IMR-90 (cell line): Measurements from ENCODE around the gene ADRA2B. TPM values are rescaled to one million over a fixed set of nuclear protein-coding genes. Genes with fewer than 3 reads are reported as not detected.

ENCODE experiments used
- ATAC-seq: fragments of 200-7000 bp; cut with Tn5 transposase; 2 replicates; pipeline ENCODE4 v1.9.1; 2020; ENCODE audit warnings: low read depth, mild to moderate bottlenecking, moderate library complexity
- BruUV-seq: library from RNA; stranded (reverse); fragments of 400-500 nt; replicated peaks from 2 replicates; lab custom pipeline; 2021; lab: Mats Ljungman, UMichigan
- CTCF ChIA-PET: fragments of 300-600 bp; formaldehyde crosslinking; extraction: SDS; loops from one replicate; lab custom pipeline; 2021; ENCODE audit warnings: antibody characterized with exemption; lab: Yijun Ruan, JAX
- POLR2A ChIA-PET: fragments of 300-600 bp; sonication (Branson Sonifier 250); formaldehyde crosslinking; loops from one replicate; lab custom pipeline; 2022; ENCODE audit warnings: antibody characterized with exemption; ENCODE audit not compliant: unreplicated experiment; lab: Charles Lee
- DNase-seq: peaks from one replicate; pipeline ENCODE4 v3.0.0; 2013
- H2AFZ ChIP-seq: replicated peaks from 2 replicates; pipeline ENCODE3; 2013; ENCODE audit warnings: low read length, mild to moderate bottlenecking; ENCODE audit not compliant: poor library complexity
- H2AK5ac ChIP-seq: 2 replicates; pipeline ENCODE4 v1.6.1; 2013; ENCODE audit warnings: low read depth, low read length, inconsistent platforms
- H2AK9ac ChIP-seq: replicated peaks from 2 replicates; pipeline ENCODE3; 2013; ENCODE audit warnings: mild to moderate bottlenecking, low read depth, low read length, moderate library complexity; ENCODE audit not compliant: poor library complexity
- H2BK120ac ChIP-seq: 2 replicates; pipeline ENCODE4 v1.6.1; 2013; ENCODE audit warnings: low read depth, low read length, inconsistent platforms
- H2BK15ac ChIP-seq: 3 replicates; pipeline ENCODE4 v1.6.1; 2013; ENCODE audit warnings: low read depth, low read length, inconsistent platforms
- H2BK20ac ChIP-seq: 2 replicates; pipeline ENCODE4 v1.6.1; 2013; ENCODE audit warnings: low read depth, mild to moderate bottlenecking, inconsistent platforms, low read length, moderate library complexity
- H2BK5ac ChIP-seq: 2 replicates; pipeline ENCODE4 v1.6.1; 2013; ENCODE audit warnings: mild to moderate bottlenecking, low read depth, low read length, inconsistent platforms; ENCODE audit not compliant: poor library complexity, severe bottlenecking
- H3K14ac ChIP-seq: replicated peaks from 2 replicates; pipeline ENCODE4 v1.6.1; 2013; ENCODE audit warnings: low read depth, low read length, inconsistent platforms
- H3K18ac ChIP-seq: 2 replicates; pipeline ENCODE4 v1.6.1; 2013; ENCODE audit warnings: low read depth, low read length, control low read depth
- H3K23ac ChIP-seq: 2 replicates; pipeline ENCODE4 v1.6.1; 2013; ENCODE audit warnings: low read depth, low read length, inconsistent platforms
- H3K27ac ChIP-seq: 2 replicates; pipeline ENCODE4 v1.5.1; 2013; ENCODE audit warnings: mild to moderate bottlenecking, control low read depth, low read length; ENCODE audit not compliant: insufficient read depth
- H3K27me3 ChIP-seq: 2 replicates; pipeline ENCODE4 v1.6.1; 2013; ENCODE audit warnings: low read length; ENCODE audit not compliant: control insufficient read depth, insufficient read depth
- H3K36me3 ChIP-seq: 2 replicates; pipeline ENCODE4 v1.6.1; 2013; ENCODE audit warnings: low read length, mixed read lengths; ENCODE audit not compliant: control insufficient read depth, insufficient read depth
- H3K4ac ChIP-seq: 2 replicates; pipeline ENCODE4 v1.6.1; 2013; ENCODE audit warnings: low read depth, low read length, inconsistent platforms
- H3K4me1 ChIP-seq: 2 replicates; pipeline ENCODE4 v1.6.1; 2013; ENCODE audit warnings: low read length, mixed read lengths; ENCODE audit not compliant: control insufficient read depth, insufficient read depth
- H3K4me2 ChIP-seq: 2 replicates; pipeline ENCODE4 v1.6.1; 2013; ENCODE audit warnings: low read depth, mild to moderate bottlenecking, control low read depth, low read length, moderate library complexity
- H3K4me3 ChIP-seq: 2 replicates; pipeline ENCODE4 v1.5.1; 2013; ENCODE audit warnings: low read depth, mild to moderate bottlenecking, control low read depth, low read length, moderate library complexity; ENCODE audit not compliant: insufficient read depth
- H3K56ac ChIP-seq: 2 replicates; pipeline ENCODE4 v1.6.1; 2013; ENCODE audit warnings: low read length, inconsistent platforms; ENCODE audit not compliant: insufficient read depth; ENCODE audit errors: extremely low read depth
- H3K79me1 ChIP-seq, 2 experiments: 2 replicates each; pipeline ENCODE4 v1.6.1; 2013; ENCODE audit warnings: low read length in 2 of 2, inconsistent platforms in 1 of 2, low read depth in 1 of 2
- H3K9ac ChIP-seq: 2 replicates; pipeline ENCODE4 v1.6.1; 2013; ENCODE audit warnings: low read depth, low read length, control low read depth
- H3K9me1 ChIP-seq: 2 replicates; pipeline ENCODE4 v1.6.1; 2013; ENCODE audit warnings: low read length, inconsistent platforms; ENCODE audit not compliant: insufficient read depth
- H3K9me3 ChIP-seq: 2 replicates; pipeline ENCODE4 v1.6.1; 2013; ENCODE audit warnings: low read length; ENCODE audit not compliant: control insufficient read depth, insufficient read depth
- H4K20me1 ChIP-seq: 2 replicates; pipeline ENCODE4 v1.6.1; 2013; ENCODE audit warnings: low read length, inconsistent platforms; ENCODE audit not compliant: insufficient read depth
- H4K5ac ChIP-seq: 2 replicates; pipeline ENCODE4 v1.6.1; 2013; ENCODE audit warnings: mild to moderate bottlenecking, low read depth, low read length, control low read depth
- H4K8ac ChIP-seq, 2 experiments: 2 replicates each; pipeline ENCODE4 v1.6.1; 2013; ENCODE audit warnings: low read depth in 2 of 2, low read length in 2 of 2, control low read depth in 1 of 2, inconsistent platforms in 1 of 2
- H4K91ac ChIP-seq: 2 replicates; pipeline ENCODE4 v1.6.1; 2013; ENCODE audit warnings: low read depth, low read length, inconsistent platforms; ENCODE audit not compliant: insufficient read depth
- CHD1 ChIP-seq: IDR thresholded peaks from 2 replicates; pipeline ENCODE4 v1.6.1; 2012; ENCODE audit warnings: low read depth, low read length, improper control_type of control experiment
- MAFK ChIP-seq: IDR thresholded peaks from 2 replicates; pipeline ENCODE4 v1.6.1; 2012; ENCODE audit warnings: low read depth, low read length, improper control_type of control experiment
- POLR2A ChIP-seq: IDR thresholded peaks from 2 replicates; pipeline ENCODE4 v1.6.1; 2012; ENCODE audit warnings: mild to moderate bottlenecking, low read depth, low read length
- WGBS, 2 experiments: methylation state at CpG; one replicate each; pipeline versions ENCODE4 v1.1.5 to v1.1.7; 2013; ENCODE audit warnings: missing lambda C conversion rate in 2 of 2; ENCODE audit not compliant: insufficient read length in 1 of 2; ENCODE audit errors: extremely low coverage in 2 of 2; 5-methylcytosine and 5-hydroxymethylcytosine counted together
- dilution Hi-C: fragments of 300-500 bp; cut with HindIII; formaldehyde crosslinking; loops from one replicate; pipeline ENCODE4 v1.14.3; 2018; ENCODE audit warnings: low sequenced_read_pairs; ENCODE audit not compliant: unreplicated experiment
- in situ Hi-C: fragments of 300-500 bp; cut with MboI; formaldehyde crosslinking; loops from 3 replicates; pipeline ENCODE4 v1.14.3; 2019; ENCODE audit warnings: low sequenced_read_pairs, inconsistent platforms, mixed read lengths
- intact Hi-C: fragments of 100-400 bp; cut with micrococcal nuclease; formaldehyde crosslinking; loops from 2 replicates; pipeline ENCODE4 v1.10.0; 2022
- polyA plus RNA-seq, 3 experiments: library from polyadenylated mRNA; depleted of rRNA; stranded (reverse); fragments of >200 nt; gene quantifications; 2 replicates each; pipeline ENCODE4 v1.2.3, GENCODE V29; 2012; ENCODE audit warnings: low replicate concordance in 1 of 3
- total RNA-seq: library from RNA; depleted of rRNA; stranded (reverse); fragments of >200 nt; gene quantifications from 2 replicates; pipeline ENCODE4 v1.2.3, GENCODE V29; 2012

ADRA2B gene
- total and polyA plus RNA-seq, 2 of the 4 experiments (the other 2 are of a cell fraction) = not detected

- H2BK20ac ChIP-seq = no peak overlapping the region
- no TSS peak for BruUV-seq
- no peak overlapping the region for H3K56ac ChIP-seq
- no peak overlapping the region for H3K18ac ChIP-seq
- no peaks in the 10 kb centered on the region for H3K36me3 ChIP-seq
- DNase-seq (no peak), ATAC-seq (no peak)
- TF ChIP-seq POLR2A (no peak), CHD1 (no peak), MAFK (peak; percentile 42; the same call in 1 of the 2 replicates)
- no peak overlapping the region for H4K8ac ChIP-seq
- ChIA-PET CTCF (no interaction called here), POLR2A (no interaction called here)
- no peak overlapping the region for H2AK9ac ChIP-seq
- no peaks in the 10 kb centered on the region for H3K79me1 ChIP-seq
- no peaks in the 10 kb centered on the region for H3K9me1 ChIP-seq
- no peak overlapping the region for H2BK120ac ChIP-seq
- no peak overlapping the region for H2AK5ac ChIP-seq
- H3K4ac ChIP-seq = no peak overlapping the region
- WGBS, 2 experiments = 80% methylated on average over 1 of the region's 7 CpGs; no CpG with 5 or more reads in 1 of the 2 experiments
- dilution Hi-C loops (no loop called here), in situ Hi-C loops (no loop called here), intact Hi-C loops (no loop called here)
- H4K20me1 ChIP-seq = no peaks in the 10 kb centered on the region
- H3K14ac ChIP-seq = no peak overlapping the region
- no peak overlapping the region for H3K27ac ChIP-seq
- no peak overlapping the region for H2AFZ ChIP-seq
- H3K9me3 ChIP-seq = no peaks in the 10 kb centered on the region
- no peak overlapping the region for H2BK5ac ChIP-seq
- peaks cover 24% of the 10 kb centered on the region for H3K27me3 ChIP-seq
- H3K4me2 ChIP-seq = no peak overlapping the region
- no peaks in the 10 kb centered on the region for H3K4me1 ChIP-seq
- H3K4me3 ChIP-seq = no peak overlapping the region
- H3K23ac ChIP-seq = no peak overlapping the region
- no peak overlapping the region for H4K91ac ChIP-seq
- no peak overlapping the region for H2BK15ac ChIP-seq
- H3K9ac ChIP-seq = no peak overlapping the region
- no peak overlapping the region for H4K5ac ChIP-seq
Observed at GRCh38 chr2:96095116-96095636, 21.2 kb downstream of the ADRA2B start.
